Effector memory CD4-positive, alpha-beta T cell (primary cell): ENCODE measurements around the gene SLC22A23.

ENCODE experiments used
- DNase-seq, 3 donors: peaks; one replicate each; pipeline ENCODE4 v3.0.0-alpha.2; 2020
- H3K27ac ChIP-seq: 2 replicates; pipeline ENCODE4 v1.7.0; 2013; ENCODE audit warnings: mild to moderate bottlenecking, low read length, moderate library complexity; ENCODE audit not compliant: insufficient read depth, poor library complexity, severe bottlenecking
- H3K27me3 ChIP-seq: replicated peaks from 2 replicates; pipeline ENCODE4 v1.7.0; 2013; ENCODE audit warnings: mild to moderate bottlenecking, low read length; ENCODE audit not compliant: insufficient read depth, control insufficient read depth, poor library complexity, severe bottlenecking
- H3K36me3 ChIP-seq: 2 replicates; pipeline ENCODE4 v1.7.0; 2013; ENCODE audit warnings: mild to moderate bottlenecking, low read length, moderate library complexity; ENCODE audit not compliant: control insufficient read depth, insufficient read depth
- H3K4me1 ChIP-seq: 2 replicates; pipeline ENCODE4 v1.7.0; 2013; ENCODE audit warnings: low read length, mild to moderate bottlenecking; ENCODE audit not compliant: control insufficient read depth, insufficient read depth, poor library complexity, severe bottlenecking
- H3K4me3 ChIP-seq: 2 replicates; pipeline ENCODE4 v1.7.0; 2013; ENCODE audit warnings: low read length, low read depth, mild to moderate bottlenecking; ENCODE audit not compliant: insufficient read depth, poor library complexity, severe bottlenecking
- H3K9me3 ChIP-seq: 2 replicates; pipeline ENCODE4 v1.7.0; 2013; ENCODE audit warnings: mild to moderate bottlenecking, low read length, moderate library complexity; ENCODE audit not compliant: control insufficient read depth

SLC22A23 gene

DNA sequence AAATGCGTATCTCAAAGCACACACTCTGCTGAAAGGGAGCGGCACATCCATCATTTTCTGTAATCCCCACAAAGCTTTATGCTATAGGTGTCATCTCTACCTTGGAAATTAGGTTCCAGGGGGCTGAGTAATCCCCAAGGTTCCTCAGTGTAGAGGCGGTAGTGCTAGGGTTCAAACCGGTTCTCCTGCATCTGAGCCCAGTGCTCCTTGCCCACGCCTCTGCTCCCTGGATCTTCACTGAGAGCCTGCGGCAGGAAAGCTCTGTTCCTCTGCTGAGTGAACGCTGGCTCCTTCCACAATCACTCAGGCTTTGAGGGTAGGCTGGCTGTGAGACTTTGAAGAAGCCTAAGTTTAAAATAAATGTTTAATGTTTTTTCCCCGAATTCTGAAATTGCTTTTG lies 24.9 kb downstream of the SLC22A23 start:
- H3K4me1 ChIP-seq, result no peaks in the 10 kb centered on the region
- H3K27me3 ChIP-seq, result no peaks in the 10 kb centered on the region
- H3K27ac ChIP-seq, result no peak overlapping the region

DNA sequence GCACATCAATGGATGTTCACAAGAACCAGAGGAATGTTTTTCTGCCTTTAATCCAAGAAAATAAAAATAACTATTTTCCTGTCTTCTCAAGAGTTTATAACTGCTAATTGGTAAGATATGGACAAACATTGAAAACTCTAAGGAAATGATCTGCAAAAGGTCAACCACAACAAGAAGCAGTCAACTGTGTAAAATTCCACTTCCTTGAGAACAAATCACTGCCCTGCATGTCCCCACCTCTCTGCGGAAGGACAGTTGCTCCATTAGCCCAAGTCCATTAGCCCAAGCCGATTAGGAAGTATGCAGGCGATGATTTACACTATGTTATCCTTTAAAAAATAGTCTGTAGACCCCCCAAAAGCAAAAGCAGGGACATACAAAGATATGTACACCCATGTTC lies 27.6 kb downstream of the SLC22A23 start:
- no peak for DNase-seq
- Histone ChIP-seq H3K27ac (no peak overlapping the region), H3K27me3 (no peaks in the 10 kb centered on the region), H3K36me3 (no peaks in the 10 kb centered on the region), H3K4me3 (no peak overlapping the region), H3K9me3 (no peaks in the 10 kb centered on the region), H3K4me1 (no peaks in the 10 kb centered on the region)

More for the DNA sequence above, 24.9 kb downstream of the SLC22A23 start:
- no peak overlapping the region for H3K4me3 ChIP-seq
- no peaks in the 10 kb centered on the region for H3K36me3 ChIP-seq
- no peak for DNase-seq
- H3K9me3 ChIP-seq, result no peaks in the 10 kb centered on the region

DNA sequence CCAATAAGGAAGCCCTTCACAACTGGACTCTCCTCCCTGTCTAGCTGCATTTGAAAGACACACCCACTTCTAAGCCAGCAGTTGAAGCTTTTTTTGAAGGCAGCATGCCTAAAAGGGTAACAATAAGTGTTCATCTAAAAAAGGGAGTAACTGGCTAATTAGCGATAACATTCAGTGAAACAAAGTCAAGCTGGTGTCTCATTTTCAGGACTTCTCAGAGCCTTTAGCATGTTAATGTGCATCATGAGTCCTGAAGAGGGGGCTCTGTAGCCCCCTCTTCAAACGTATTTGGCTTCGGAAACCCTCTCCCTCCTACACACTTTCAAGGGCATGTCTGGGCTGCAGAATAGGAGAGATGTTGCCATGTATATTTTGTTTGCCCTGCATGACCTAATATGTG lies 28.1 kb downstream of the SLC22A23 start:
- Histone ChIP-seq H3K9me3 (no peaks in the 10 kb centered on the region), H3K4me1 (no peaks in the 10 kb centered on the region), H3K27me3 (no peaks in the 10 kb centered on the region), H3K36me3 (no peaks in the 10 kb centered on the region), H3K27ac (no peak overlapping the region), H3K4me3 (no peak overlapping the region)
- no peak for DNase-seq

DNA sequence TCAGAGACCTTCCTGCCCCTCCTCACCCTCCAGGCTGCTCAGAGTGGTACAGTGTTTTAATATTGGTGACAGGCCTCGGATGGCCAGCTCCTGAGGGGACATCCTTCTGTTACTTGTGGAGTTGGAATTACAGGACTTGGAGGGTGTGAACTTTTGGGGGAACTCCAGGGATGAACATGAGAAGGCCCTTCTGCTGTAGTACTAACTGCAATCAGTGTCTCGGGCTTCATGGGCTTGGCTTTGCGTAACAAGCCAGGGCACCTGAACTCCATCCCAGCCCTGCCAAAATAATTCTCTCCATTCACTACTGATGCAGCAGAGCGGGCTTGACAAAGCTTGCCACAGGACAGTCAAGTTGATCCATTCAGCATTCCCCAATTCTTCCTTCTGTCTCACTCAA lies 28.6 kb downstream of the SLC22A23 start:
- no peak overlapping the region for H3K4me3 ChIP-seq
- no peak for DNase-seq
- H3K27me3 ChIP-seq, result no peaks in the 10 kb centered on the region
- no peaks in the 10 kb centered on the region for H3K36me3 ChIP-seq
- no peaks in the 10 kb centered on the region for H3K9me3 ChIP-seq
- H3K27ac ChIP-seq, result no peak overlapping the region
- H3K4me1 ChIP-seq, result no peaks in the 10 kb centered on the region

DNA sequence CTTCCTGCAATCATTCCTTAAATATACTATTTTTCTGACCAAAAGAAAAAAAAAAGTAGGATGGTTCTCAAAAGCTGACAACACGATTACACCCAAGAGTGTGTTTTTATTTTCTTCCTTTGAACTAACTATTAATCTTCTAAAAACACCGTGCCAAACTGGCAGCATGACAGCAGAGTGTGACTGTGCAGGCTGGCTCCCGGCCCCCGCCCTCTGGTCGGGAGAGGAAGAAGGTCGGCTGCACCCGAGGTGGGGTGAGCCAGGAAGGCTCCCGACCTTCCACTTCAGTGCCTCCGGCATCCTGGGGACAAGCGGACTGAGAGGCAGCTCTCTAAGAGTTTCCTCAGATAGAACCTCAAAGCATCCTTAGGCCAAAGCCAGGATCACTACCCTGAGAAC lies 29.2 kb downstream of the SLC22A23 start:
- DNase-seq, result no peak
- Histone ChIP-seq H3K36me3 (no peaks in the 10 kb centered on the region), H3K4me3 (no peak overlapping the region), H3K9me3 (no peaks in the 10 kb centered on the region), H3K4me1 (no peaks in the 10 kb centered on the region), H3K27me3 (no peaks in the 10 kb centered on the region), H3K27ac (no peak overlapping the region)

DNA sequence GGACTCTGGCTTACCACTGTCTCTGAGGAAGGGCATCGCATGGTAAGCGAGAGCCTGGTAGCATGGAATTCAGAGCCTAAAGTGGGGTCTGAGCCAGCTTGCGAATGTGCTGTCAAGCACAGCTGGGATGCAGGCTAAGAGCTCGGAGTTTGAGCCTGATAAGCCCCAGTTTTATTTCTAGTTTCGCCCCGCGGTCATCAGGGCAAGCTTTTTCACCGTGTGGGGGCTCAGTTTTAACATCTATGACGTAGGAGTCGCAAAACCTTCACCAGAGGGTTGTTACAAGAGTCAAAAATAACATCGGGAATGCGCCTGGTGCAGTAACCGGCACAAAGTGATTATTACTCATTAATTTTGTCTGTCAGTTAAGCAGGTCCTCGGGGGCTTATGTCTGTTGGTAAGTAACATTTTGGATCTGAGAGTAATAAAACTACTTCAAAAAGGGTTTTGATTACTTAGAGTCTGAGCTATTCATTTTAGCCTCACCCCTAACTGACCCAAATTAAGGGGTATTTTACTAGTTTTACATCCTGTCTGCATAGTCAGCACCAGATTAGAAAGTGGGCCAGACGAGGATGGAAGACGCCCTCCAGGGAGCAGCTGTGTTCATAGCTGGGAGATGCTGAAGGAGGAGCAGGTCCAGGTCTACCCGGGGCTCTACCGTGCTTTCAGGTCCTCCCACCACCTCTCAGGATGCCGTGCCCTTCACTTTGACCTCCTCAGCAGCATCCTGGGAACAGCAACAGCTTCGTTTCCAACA lies 29.7 kb downstream of the SLC22A23 start:
- no peak overlapping the region for H3K27ac ChIP-seq
- H3K9me3 ChIP-seq, result no peaks in the 10 kb centered on the region
- no peaks in the 10 kb centered on the region for H3K27me3 ChIP-seq
- no peaks in the 10 kb centered on the region for H3K4me1 ChIP-seq
- H3K36me3 ChIP-seq, result no peaks in the 10 kb centered on the region
- no peak for DNase-seq
- H3K4me3 ChIP-seq, result no peak overlapping the region

DNA sequence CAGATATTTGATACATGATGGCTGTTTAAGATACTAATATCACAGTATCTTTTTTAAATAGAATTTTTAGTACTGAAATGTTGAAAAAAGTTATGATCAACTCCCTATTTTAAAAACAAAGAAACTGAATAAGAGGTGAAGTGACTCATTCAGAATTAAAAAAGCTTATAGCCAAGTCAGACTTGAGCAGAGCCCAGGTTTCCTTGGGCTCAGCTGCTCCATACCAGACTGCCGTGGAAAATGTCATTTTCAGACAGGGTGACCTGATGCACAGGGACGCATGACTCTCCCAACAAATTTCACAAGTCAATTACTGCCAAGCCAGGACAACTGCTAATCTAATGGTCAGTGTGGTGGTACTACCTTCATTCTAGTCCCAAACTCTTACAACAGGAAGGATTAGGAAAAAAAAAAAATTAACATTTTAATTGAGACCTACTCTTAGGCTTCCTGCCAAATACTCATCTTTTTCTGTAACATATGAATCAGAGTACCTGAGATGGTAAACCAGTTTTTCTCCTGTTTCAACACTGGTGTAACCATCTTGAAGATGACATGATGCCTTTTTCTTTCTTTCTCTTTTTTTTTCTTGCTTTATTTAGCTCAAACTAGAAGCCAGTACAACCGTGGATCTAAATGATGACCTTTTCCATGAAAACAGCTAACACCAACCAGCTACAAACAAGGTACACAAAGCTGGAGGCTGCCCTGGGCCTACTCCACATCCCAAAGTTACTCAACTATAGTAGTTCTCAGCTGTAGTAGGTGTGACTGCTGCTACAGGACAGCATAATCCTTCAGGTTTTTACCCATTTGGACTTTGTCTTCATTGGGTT lies 30.5 kb downstream of the SLC22A23 start:
- DNase-seq, result no peak
- no peak overlapping the region for H3K4me3 ChIP-seq
- no peak overlapping the region for H3K27ac ChIP-seq
- H3K4me1 ChIP-seq, result no peaks in the 10 kb centered on the region
- H3K27me3 ChIP-seq, result no peaks in the 10 kb centered on the region
- H3K36me3 ChIP-seq, result no peaks in the 10 kb centered on the region
- no peaks in the 10 kb centered on the region for H3K9me3 ChIP-seq

DNA sequence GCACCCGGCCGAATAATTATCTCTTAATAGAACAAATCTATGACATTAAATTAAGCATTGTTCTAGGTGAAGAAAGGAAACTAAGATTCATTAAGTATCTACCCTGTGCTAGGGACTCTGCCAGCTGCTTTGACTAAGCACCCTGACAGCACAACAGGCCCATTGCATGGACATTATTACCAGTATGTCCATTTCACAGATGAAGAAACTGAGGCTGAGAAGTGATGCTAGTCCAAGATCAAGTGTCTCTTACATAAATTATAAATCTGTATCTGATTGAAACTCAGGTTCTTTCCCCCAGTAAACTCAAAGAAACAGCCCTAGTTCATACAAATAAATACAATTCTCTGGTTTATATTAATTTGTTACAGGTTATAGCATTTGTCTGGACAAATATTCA lies 31.3 kb downstream of the SLC22A23 start:
- DNase-seq, result no peak
- Histone ChIP-seq H3K27me3 (no peaks in the 10 kb centered on the region), H3K9me3 (no peaks in the 10 kb centered on the region), H3K4me1 (no peaks in the 10 kb centered on the region), H3K36me3 (no peaks in the 10 kb centered on the region), H3K4me3 (no peak overlapping the region), H3K27ac (no peak overlapping the region)

DNA sequence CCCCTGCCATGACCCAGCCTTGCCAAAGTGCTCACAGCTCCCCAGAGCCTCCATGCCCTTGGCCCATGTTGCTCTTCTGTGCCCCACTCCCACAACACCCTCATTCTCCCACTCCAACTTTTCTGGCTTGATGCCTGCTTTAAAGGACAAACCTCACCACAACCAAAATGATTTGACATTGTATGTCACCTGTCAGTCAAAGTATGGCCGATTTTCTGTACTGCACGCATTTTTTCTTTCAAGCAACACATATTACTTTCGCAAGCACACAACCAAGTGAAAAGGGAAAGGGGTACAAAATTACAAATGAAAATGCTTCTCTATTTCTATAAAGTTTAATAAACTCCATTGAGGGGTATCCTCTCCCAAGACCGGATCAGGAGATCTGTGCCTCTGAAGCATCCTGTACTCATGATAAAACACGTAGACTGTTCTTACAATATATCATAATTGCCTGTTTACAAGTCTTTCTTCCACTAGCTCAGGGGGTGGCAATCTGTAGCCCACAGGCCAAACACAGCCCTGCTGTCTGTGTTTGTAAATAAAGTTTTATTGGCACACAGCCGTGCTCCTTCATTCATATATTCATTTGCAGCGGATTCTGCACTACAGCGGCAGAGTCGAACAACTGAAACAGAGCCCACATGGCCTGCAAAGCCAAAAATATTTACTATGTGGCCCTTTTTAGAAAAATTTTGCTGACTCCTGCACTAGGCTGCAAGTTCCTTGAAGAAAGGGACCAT lies 32.5 kb downstream of the SLC22A23 start:
- no peaks in the 10 kb centered on the region for H3K9me3 ChIP-seq

More for the DNA sequence above, 32.5 kb downstream of the SLC22A23 start:
- H3K4me1 ChIP-seq, result no peaks in the 10 kb centered on the region
- no peaks in the 10 kb centered on the region for H3K27me3 ChIP-seq
- H3K36me3 ChIP-seq, result no peaks in the 10 kb centered on the region
- no peak overlapping the region for H3K27ac ChIP-seq
- H3K4me3 ChIP-seq, result no peak overlapping the region
- DNase-seq, result no peak
